Activated CD8-positive, alpha-beta memory T cell treated with anti-CD3 and anti-CD28 coated beads for 36 hours (primary cell): ENCODE data around the gene RETREG2. TPM values are rescaled to one million over a fixed set of nuclear protein-coding genes. Genes with fewer than 3 reads are reported as not detected.

Experiments
- CTCF ChIA-PET: fragments of 350-600 bp; sonication (Branson Sonifier 250); formaldehyde crosslinking; loops from one replicate; lab custom pipeline; 2021; ENCODE audit warnings: antibody characterized with exemption; lab: Charles Lee
- POLR2A ChIA-PET: fragments of 350-600 bp; sonication (Branson Sonifier 250); formaldehyde crosslinking; loops from one replicate; lab custom pipeline; 2021; ENCODE audit warnings: antibody characterized with exemption; lab: Charles Lee
- total RNA-seq, 2 experiments: library from RNA; stranded (reverse); gene quantifications; one replicate each; pipeline ENCODE4 v1.2.3, GENCODE V29; 2021

The RETREG2 gene, protein sequence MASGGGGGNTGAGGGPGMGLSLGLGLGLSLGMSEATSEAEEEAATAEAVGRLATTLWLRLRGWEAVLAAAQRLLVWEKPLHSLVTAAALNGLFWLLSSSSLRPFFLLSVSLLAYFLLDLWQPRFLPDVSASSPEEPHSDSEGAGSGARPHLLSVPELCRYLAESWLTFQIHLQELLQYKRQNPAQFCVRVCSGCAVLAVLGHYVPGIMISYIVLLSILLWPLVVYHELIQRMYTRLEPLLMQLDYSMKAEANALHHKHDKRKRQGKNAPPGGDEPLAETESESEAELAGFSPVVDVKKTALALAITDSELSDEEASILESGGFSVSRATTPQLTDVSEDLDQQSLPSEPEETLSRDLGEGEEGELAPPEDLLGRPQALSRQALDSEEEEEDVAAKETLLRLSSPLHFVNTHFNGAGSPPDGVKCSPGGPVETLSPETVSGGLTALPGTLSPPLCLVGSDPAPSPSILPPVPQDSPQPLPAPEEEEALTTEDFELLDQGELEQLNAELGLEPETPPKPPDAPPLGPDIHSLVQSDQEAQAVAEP
- total RNA-seq: 10 to 100 TPM; 68.3 to 69.1 TPM

DNA sequence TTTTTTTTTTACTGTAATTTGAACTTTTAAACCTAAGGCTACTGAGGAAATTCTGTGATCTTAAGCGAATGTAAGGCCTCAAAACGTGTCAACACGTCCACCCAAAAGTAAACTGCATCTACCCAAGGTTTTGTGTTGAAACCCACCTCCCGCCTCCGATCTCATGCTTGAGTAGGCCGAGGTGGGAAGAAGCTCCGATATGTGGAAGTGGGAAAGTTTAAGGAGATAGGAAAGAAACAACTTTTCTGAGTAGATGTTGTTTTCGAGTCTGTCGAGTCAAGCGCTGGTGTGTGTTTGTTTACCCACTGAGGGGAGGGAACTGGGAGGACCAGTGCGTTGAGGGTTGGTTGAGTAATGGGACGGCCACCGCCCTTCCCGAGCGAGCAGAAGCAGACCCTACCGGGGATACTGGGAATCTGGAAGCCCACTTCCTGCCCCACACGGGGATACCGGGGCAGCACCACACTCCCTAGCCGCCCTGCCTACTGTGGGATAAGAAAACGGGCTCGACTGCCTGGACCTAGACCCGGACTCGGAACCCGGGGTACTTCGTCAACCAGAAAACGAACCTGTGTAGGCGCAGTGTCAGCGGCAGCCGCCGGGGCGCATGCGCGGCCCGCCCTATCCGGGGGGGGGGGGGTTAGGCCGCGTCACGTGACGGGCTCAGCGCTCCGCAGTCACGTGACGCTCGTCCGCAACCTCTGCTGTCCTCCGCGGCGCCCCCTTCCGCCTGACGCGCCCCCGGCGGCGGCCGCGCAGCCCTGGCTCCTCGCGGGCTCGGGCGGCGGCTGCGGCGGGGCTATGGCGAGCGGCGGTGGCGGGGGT lies at the start of gene RETREG2:
TSS of gene RETREG2 (plus strand) at position 724 of the 825 bp plus-strand sequence. CDS start at position 802, 78 bp downstream.
- ChIA-PET CTCF (interaction anchor here (0.9 to 1.9 kb wide), 2 partner anchors 28 to 72 kb away, joined by 4 to 7 read pairs; partner anchors contain the start of gene ZFAND2B), POLR2A (interaction anchor here (0.8 kb wide), 1 partner anchor 23 kb away, joined by 6 read pairs; no protein-coding TSS in a partner anchor)

DNA sequence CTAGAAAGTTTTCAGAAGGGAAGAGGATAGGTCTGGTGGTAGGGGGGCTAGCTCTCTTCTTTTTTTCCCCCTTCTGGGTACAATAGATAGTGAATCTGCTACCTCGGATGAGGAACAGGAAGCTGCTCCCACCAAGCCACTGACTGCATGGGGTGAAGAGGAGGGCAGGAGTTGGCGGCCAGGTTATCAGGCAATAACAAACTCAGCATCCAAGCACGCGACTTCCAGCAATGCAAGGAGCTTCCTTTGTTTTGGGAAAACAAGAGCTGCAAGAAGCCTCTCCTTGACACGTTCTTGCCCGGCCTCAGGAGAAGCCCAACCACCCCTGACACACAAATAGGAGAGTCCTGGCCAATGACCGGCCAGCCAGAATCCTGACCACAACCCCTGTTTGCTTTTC lies 49.7 kb upstream of the RETREG2 start:
- ChIA-PET CTCF (interaction anchor here (1.0 to 2.9 kb wide), 3 partner anchors 9 to 99 kb away, joined by 3 to 9 read pairs (median 5); no protein-coding TSS in a partner anchor), POLR2A (no interaction called here)

DNA sequence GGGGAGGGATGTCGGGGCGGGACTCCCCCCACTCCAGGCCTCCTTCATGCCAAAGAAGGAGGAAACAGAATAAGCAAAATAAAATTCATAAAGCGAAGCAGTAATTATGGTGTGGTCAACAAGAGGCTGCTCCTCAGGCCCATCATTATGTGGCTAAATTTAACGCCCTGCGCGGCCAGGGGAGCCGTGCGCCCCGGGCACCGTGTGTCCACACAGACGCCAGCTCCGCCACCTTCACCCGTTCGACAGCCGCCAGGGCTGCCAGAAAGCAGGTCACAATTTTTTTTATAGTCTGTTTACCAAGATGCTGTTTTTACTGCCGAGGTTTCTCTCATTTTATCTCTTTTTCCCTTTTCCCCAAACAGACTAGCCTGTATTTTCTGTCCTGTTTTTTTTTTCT lies 48.5 kb upstream of the RETREG2 start:
- ChIA-PET CTCF (interaction anchor here (0.9 to 2.9 kb wide), 2 partner anchors 71 to 100 kb away, joined by 3 to 9 read pairs; no protein-coding TSS in a partner anchor), POLR2A (no interaction called here)

DNA sequence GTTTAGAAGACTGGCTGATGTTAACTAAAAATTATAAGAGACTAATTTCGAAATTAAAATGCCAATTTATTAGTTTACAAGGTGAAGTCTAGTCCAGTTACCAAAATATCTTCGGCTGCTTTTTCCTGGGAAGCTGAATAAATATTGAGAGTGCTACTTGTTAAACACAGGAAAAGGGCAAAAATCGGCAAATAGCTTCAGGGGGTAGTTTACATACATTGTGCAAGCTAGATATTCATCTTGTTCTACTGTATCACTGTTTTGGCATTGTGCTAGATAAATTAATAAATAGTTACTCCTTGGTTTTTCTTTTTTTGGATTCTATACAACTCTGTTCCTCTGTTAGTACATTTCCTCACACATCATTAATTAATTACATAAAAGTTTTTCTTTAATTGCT lies 46.7 kb upstream of the RETREG2 start:
- ChIA-PET CTCF (interaction anchor here (1.1 to 2.9 kb wide), 3 partner anchors 12 to 73 kb away, joined by 3 to 9 read pairs (median 6); partner anchors contain the start of gene NHEJ1), POLR2A (no interaction called here)

DNA sequence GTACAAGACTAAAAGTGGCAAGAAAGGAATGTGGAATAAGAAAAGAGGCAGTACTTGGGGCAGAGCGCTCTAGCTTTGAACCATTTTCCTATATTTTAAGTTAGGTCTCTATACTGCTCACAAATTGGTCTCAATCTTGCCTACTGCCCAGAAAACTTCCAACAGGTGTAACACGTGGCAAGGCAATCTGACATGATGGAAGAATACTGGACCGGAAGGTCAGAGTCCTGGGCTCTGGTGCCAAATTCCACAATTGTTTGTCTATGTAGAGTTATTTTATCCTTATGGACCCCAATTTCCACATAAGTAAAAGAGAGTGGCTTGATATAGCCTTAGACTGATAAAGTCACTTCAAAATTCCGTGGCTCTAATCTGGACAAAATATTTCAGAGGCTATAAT lies 46.3 kb upstream of the RETREG2 start:
- POLR2A ChIA-PET: no interaction called here
- CTCF ChIA-PET: interaction anchor here (0.9 to 2.5 kb wide), 4 partner anchors 9 to 74 kb away, joined by 3 to 7 read pairs (median 4); partner anchors contain the start of gene NHEJ1

DNA sequence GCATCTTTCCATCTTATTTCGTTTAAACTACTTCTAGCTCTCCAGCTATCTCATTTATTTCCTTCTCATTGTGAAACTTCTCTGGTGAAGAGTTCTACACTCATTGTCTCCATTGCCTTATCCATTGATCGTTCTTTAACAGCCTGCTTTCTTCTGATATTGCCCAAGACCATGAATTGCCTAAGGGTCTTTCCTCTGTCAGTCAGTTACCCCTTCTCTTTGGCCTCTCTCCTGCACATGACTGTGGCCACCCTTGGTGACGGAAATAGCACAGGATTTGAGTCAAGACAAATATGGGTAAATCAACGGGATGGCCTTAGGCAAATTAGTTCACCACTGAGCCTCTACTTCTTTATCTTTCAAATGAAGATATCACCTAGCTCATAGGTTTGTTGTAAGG lies 44.1 kb upstream of the RETREG2 start:
- POLR2A ChIA-PET: no interaction called here
- CTCF ChIA-PET: interaction anchor here (1.1 to 2.5 kb wide), 2 partner anchors 14 to 76 kb away, joined by 5 to 7 read pairs; no protein-coding TSS in a partner anchor

DNA sequence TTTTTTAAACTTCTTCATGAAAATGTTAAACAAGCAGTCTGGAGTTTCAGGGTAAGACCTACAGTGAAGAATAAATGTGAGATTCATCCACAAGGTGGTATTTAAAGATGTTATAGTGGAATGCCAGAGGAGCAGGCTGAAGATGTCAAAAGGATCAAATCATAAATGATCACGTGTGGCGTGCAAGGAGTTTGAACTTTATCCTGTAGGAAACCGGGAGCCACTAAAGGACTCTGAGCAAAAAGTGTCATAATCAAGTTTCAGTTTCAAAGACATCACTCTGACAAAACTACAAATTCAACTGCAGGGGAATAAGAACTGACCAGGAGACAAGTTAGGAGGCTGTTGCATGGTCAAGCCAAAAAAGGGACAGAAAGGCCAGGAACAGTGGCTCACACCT lies 37.4 kb upstream of the RETREG2 start:
- ChIA-PET POLR2A (no interaction called here), CTCF (interaction anchor here (1.2 kb wide), 1 partner anchor 21 kb away, joined by 3 read pairs; no protein-coding TSS in a partner anchor)

DNA sequence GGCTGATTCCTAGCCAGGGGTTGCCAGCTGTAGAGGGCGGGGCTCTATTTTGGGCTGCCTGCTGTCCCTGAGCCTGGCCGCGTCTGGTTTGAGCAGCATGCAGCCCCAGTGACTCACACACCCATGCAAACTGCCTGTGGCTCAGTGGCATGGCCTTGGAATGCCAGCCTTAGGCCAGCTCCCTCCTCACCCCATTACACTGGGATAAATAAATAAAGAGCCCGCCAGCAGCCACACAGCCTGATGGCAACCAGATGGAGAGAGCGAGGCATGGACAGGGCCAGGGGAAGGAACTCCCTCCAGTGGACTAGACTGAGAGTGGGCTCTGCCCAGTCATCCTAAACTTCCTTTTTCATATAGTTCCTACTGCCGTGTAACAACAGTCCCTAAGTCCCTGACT lies 35.7 kb upstream of the RETREG2 start:
- CTCF ChIA-PET: interaction anchor here (0.6 to 1.5 kb wide), 5 partner anchors 17 to 336 kb away, joined by 3 to 4 read pairs (median 3); no protein-coding TSS in a partner anchor

DNA sequence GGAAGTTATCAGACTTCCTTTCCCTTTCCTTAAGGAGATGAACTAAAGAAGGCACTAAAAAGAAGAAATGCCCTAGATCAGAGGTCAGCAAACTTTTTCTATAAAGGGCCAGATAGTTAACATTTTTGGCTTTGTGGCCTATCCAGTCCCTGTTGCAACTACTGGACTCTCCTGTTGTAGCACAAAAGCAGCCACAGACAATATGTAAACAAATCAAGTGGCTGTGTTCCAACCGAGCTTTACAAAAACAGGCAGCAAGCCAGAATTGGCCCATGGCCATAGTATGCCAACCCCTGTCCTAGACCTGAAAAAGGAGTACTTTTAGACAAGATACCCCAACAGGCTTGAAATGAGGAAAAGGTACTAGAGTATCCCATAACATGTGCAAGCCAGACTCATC lies 28.4 kb upstream of the RETREG2 start:
- POLR2A ChIA-PET: no interaction called here

More for the DNA sequence above, 35.7 kb upstream of the RETREG2 start:
- POLR2A ChIA-PET: no interaction called here

DNA sequence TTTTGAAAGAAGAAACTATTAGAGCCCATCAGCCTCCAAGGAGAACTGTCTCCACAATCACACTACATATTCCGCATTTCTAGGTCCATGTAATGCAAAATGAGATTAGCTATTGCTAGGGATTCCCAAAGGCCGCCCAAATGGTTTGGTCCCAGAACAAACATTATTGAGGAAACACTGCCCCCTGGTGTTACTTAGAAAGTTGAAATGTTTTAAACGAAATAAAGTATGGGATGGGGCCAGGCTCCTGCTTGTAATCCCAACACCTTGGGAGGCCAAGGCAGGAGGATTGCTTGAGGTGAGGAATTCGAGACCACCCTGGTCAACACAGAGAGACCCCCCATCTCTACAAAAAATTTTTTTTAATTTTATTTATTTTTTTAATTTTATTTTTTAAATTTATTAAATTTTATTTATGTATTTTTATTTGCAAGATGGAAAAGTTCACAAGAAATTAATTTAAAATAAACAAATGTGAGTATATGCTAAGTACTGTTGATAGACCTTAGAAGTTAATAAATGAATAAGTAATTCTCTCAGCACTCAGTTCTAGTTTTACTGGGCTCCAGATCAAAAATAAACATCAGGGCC lies 22.9 kb upstream of the RETREG2 start:
- ChIA-PET CTCF (interaction anchor here (0.7 to 4.3 kb wide), 17 partner anchors 17 to 257 kb away, joined by 3 to 35 read pairs (median 3); no protein-coding TSS in a partner anchor), POLR2A (interaction anchor here (0.5 to 1.0 kb wide), 2 partner anchors 42 to 64 kb away, joined by 4 to 7 read pairs; no protein-coding TSS in a partner anchor)

More for the DNA sequence above, 28.4 kb upstream of the RETREG2 start:
- CTCF ChIA-PET: interaction anchor here (1.1 to 2.5 kb wide), 5 partner anchors 82 to 145 kb away, joined by 3 to 10 read pairs (median 5); no protein-coding TSS in a partner anchor

DNA sequence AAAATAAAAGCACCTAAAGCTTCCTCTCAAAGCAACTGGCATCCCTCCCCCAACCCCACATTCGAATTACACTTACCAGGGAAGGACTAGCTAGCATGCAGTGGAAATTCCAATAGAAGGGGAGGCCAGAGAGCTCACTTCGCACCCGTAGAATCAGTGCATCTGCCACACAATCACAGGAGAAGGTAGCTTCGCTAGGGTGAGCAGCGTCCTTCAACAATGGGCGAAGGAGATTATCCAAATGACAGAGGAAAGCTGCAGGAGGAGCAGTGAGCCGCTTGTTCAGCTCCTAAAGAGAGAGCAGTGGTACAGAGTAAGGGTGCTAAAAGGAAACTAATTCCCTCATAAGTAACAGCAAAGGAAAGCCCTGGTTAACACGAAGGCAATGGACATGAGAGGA lies 20.7 kb upstream of the RETREG2 start:
- ChIA-PET POLR2A (no interaction called here), CTCF (interaction anchor here (0.6 to 5.2 kb wide), 9 partner anchors 9 to 142 kb away, joined by 3 to 35 read pairs (median 5); partner anchors contain the start of gene IHH)

DNA sequence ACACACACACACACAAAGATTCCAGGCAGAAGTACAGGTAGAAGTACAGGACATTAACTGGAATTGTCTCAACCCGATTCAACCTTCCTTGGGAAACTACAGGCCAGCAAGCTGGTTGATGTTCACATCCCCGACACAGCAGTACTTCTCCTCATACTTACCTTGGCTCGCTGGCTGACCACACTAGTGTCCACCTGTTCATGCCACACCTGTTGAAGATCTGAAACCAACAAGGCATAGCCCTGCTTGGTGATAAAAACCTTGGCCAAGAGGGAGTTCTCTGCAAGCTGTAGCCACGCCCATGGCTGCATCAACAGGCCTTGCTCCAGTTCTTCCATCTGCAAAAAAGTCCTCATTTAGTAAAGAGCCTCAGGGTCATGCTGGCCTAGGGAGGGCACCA lies 20.1 kb upstream of the RETREG2 start:
- POLR2A ChIA-PET: no interaction called here
- CTCF ChIA-PET: interaction anchor here (0.6 to 5.2 kb wide), 8 partner anchors 8 to 141 kb away, joined by 4 to 35 read pairs (median 14); partner anchors contain the start of genes IHH, TUBA4A and TUBA4B

DNA sequence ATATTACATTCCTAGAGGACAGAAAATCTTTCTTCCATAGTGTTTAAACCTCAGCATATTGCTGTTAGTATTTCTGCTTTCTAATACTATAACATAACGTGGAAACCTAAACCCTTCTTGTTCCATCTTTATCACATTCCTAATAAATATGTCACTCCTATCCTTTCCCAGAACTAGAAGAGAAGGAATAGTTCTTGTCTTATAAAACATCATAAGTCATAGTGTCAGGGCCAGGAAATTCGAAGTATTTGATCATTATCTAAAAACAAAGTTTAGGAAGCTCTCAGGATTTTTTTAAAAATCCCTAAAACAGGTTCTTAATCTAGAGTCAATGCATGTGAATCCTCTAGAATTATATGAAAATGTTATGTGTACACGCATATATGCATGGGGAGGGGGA lies 19.5 kb upstream of the RETREG2 start:
- CTCF ChIA-PET: interaction anchor here (0.7 to 5.2 kb wide), 13 partner anchors 14 to 230 kb away, joined by 3 to 35 read pairs (median 9); partner anchors contain the start of genes CNPPD1, IHH, TUBA4A and TUBA4B
- POLR2A ChIA-PET: no interaction called here

DNA sequence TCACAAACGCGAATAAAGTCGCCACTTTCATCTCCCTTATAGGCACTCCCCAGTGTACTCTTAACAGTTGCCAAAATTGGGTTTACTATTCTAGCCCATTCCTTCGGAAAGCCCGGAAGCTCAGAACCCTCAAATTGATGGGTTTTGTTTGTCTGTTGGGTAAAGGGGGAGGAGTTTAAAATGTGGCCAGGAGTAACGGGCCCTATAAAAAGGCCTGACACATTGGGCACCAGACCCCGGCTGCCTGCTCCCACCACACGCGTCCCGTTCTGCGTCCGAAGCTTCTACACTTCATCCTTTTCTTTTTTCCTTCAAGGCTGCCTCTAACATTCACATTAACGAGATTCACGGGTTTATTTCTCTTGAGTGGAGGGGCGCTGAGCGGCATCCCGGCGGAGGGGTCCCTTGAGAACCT lies 18.3 kb upstream of the RETREG2 start:
- CTCF ChIA-PET: interaction anchor here (0.8 to 5.2 kb wide), 27 partner anchors 10 to 229 kb away, joined by 3 to 35 read pairs (median 4); partner anchors contain the start of genes ABCB6, ANKZF1, CNPPD1 and GLB1L

DNA sequence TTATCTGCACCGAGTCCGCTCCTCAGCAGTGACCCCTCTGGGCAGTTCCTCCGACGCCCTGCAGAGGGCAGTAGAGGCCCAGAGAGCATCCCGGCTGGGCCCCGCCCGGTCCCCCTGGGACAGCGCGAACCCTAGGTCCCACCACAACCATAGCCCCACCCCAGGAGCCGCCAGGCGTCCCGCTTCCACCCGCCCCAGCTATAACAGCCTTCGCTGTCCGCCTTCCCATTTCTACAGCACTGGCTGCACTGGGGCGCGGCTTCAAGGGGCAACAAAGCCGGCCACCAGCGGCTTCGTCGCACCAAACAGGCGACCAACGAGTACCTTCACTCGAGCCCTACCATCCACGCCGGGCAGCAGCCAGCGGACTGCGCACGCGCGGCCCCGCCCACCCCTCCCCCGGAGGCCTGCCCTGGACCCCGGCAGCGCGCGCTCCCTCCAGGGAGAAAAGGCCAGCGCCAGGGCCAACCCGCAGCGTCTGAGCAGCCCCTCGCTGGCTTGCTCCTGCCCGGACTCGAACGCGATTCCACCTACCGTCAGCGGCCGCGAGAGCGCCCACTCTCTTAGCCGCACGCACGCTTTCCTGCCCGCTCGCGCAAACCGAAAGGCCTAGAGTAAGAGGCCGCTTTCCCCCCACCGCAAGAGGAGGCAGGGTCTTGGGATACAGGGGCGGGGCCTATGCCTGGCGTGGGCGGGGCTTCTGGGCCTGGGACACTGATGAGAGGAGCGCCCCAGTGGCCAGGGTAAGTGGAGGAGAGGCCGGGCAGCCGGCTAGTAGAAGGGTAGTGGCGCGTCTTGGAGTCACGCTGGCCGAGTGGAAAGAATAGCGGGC lies 17.7 kb upstream of the RETREG2 start, which contains the start of gene NHEJ1:
TSS of gene NHEJ1 (minus strand) at position 630 of the 832 bp plus-strand sequence. CDS start 2,453 bp downstream, outside the sequence.
- ChIA-PET CTCF (interaction anchor here (0.8 to 5.2 kb wide), 25 partner anchors 9 to 228 kb away, joined by 3 to 35 read pairs (median 5); partner anchors contain the start of genes ABCB6, ANKZF1, CNPPD1 and GLB1L), POLR2A (interaction anchor here (0.6 to 1.2 kb wide), 4 partner anchors 46 to 69 kb away, joined by 4 to 7 read pairs (median 5); partner anchors contain the start of genes ANKZF1 and ATG9A)

More for the DNA sequence above, 18.3 kb upstream of the RETREG2 start:
- POLR2A ChIA-PET: interaction anchor here (0.6 to 1.2 kb wide), 5 partner anchors 46 to 89 kb away, joined by 3 to 7 read pairs (median 5); partner anchors contain the start of genes ANKZF1 and ATG9A

DNA sequence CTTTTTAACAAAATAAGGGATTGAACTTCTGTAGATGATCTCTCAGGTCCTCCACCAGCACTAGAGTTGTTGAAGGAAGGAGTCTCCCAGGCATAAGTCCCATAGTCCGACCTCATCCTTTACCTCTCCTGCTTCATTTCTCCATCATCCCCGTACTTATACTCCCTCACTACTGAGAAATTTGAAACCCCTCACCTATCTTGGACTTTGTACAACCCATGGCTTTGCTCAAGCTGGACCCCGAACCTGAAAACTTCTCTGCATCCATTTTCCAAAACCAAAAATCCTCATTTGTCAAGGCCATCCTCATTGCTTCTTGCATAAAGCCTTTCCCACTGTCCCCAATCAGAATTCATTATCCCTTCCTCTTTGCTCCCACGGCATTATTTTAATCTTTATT lies 17.0 kb upstream of the RETREG2 start:
- ChIA-PET POLR2A (no interaction called here), CTCF (interaction anchor here (2.8 to 3.2 kb wide), 2 partner anchors 12 to 15 kb away, joined by 9 to 28 read pairs; partner anchors contain the start of gene CNPPD1)
